A549 (cell line): ENCODE results near the gene LYAR. TPM values are rescaled to one million over a fixed set of nuclear protein-coding genes. Genes with fewer than 3 reads are reported as not detected.

ENCODE experiments used
- ATAC-seq, 2 experiments: fragments of 200-7000 bp in 1 of 2; fragments of >200 bp in 1 of 2; cut with Nextera tagmentation in 1 of 2; cut with Tn5 transposase in 1 of 2; 3 replicates each; pipeline versions ENCODE4 v1.8.0 to v1.9.1; 2018 to 2020; ENCODE audit warnings: mild to moderate bottlenecking in 1 of 2, moderate library complexity in 1 of 2
- CTCF ChIA-PET: fragments of 300-600 bp; sonication (Branson Sonifier 250); formaldehyde crosslinking; extraction: SDS; loops from one replicate; lab custom pipeline; 2021; ENCODE audit warnings: antibody characterized with exemption, inconsistent platforms; lab: Yijun Ruan, JAX
- POLR2A ChIA-PET: fragments of 350-600 bp; formaldehyde crosslinking; extraction: SDS; loops from one replicate; lab custom pipeline; 2021; ENCODE audit warnings: antibody characterized with exemption, inconsistent platforms; lab: Yijun Ruan, JAX
- DNase-seq, 2 experiments: peaks; one replicate each; pipeline versions ENCODE4 v3.0.0 to v3.0.0-alpha.2; 2011 to 2016; ENCODE audit warnings: low read depth in 1 of 2, low spot score in 1 of 2
- FAIRE-seq: peaks from 2 replicates; lab custom pipeline; 2011; peaks lifted over from hg19 to GRCh38; lab: Jason Lieb, UNC
- H3K27ac ChIP-seq, 2 experiments: fragments of >200 bp; sonication (Bioruptor Twin); formaldehyde crosslinking; 3 replicates each; pipeline ENCODE4 v1.5.1; 2016 to 2017
- H3K4me1 ChIP-seq: fragments of >200 bp; sonication (Bioruptor Twin); formaldehyde crosslinking; 3 replicates; pipeline ENCODE4 v1.6.1; 2016
- H3K4me2 ChIP-seq: fragments of >200 bp; sonication (Bioruptor Twin); formaldehyde crosslinking; 3 replicates; pipeline ENCODE4 v1.6.1; 2016
- H3K4me3 ChIP-seq: fragments of >200 bp; sonication (Bioruptor Twin); formaldehyde crosslinking; 3 replicates; pipeline ENCODE4 v1.5.1; 2016
- H3K9me3 ChIP-seq: fragments of >200 bp; sonication (Bioruptor Twin); formaldehyde crosslinking; 3 replicates; pipeline ENCODE4 v1.6.1; 2016
- ATOH8 ChIP-seq: fragments of 250-450 bp; sonication (Bioruptor Pico); IDR thresholded peaks from 2 replicates; pipeline ENCODE4 v1.5.0; 2020; ENCODE audit warnings: low read depth, mild to moderate bottlenecking, moderate library complexity
- BHLHE40 ChIP-seq: IDR thresholded peaks from 2 replicates; pipeline ENCODE4 v1.6.1; 2012; ENCODE audit warnings: low read depth, low read length, inconsistent platforms
- CBX2 ChIP-seq: fragments of 200-600 bp; sonication (generic); IDR thresholded peaks from 2 replicates; pipeline ENCODE4 v1.6.1; 2016; ENCODE audit warnings: low read depth, mild to moderate bottlenecking, borderline replicate concordance
- CEBPB ChIP-seq, 2 experiments: fragments of >200 bp in 1 of 2; sonication (Bioruptor Twin) in 1 of 2; formaldehyde crosslinking in 1 of 2; IDR thresholded peaks; 2 replicates each; pipeline ENCODE4 v1.6.1; 2012 to 2016
- CHD4 ChIP-seq: fragments of 200-600 bp; sonication (generic); IDR thresholded peaks from 2 replicates; pipeline ENCODE4 v1.6.1; 2016; ENCODE audit warnings: antibody characterized with exemption, mild to moderate bottlenecking, borderline replicate concordance
- EHF ChIP-seq: fragments of 250-450 bp; sonication (Bioruptor Pico); IDR thresholded peaks from 2 replicates; pipeline ENCODE4 v1.5.0; 2020; ENCODE audit warnings: mild to moderate bottlenecking
- ELK1 ChIP-seq: fragments of 150-350 bp; IDR thresholded peaks from 2 replicates; pipeline ENCODE4 v1.6.1; 2014; ENCODE audit warnings: low read depth, mild to moderate bottlenecking, low read length
- EP300 ChIP-seq, 2 experiments: fragments of >200 bp; sonication (Bioruptor Twin); formaldehyde crosslinking; IDR thresholded peaks; 2 replicates in 1 of 2; 3 replicates in 1 of 2; pipeline ENCODE4 v1.6.1; 2016 to 2017
- HEYL ChIP-seq: fragments of 250-450 bp; sonication (Bioruptor Pico); IDR thresholded peaks from 2 replicates; pipeline ENCODE4 v1.8.0; 2021; ENCODE audit warnings: mild to moderate bottlenecking, moderate library complexity
- HOXB5 ChIP-seq: fragments of 250-450 bp; sonication (Bioruptor Pico); IDR thresholded peaks from 2 replicates; pipeline ENCODE4 v1.5.0; 2020; ENCODE audit warnings: mild to moderate bottlenecking, moderate library complexity
- JUNB ChIP-seq: fragments of >200 bp; sonication (Bioruptor Twin); formaldehyde crosslinking; IDR thresholded peaks from 2 replicates; pipeline ENCODE4 v1.6.1; 2016
- KDM1A ChIP-seq: fragments of 200-600 bp; sonication (generic); IDR thresholded peaks from 2 replicates; pipeline ENCODE4 v1.6.1; 2016; ENCODE audit warnings: low read depth, mild to moderate bottlenecking
- KDM5A ChIP-seq: fragments of 200-600 bp; sonication (generic); IDR thresholded peaks from 2 replicates; pipeline ENCODE4 v1.6.1; 2016; ENCODE audit warnings: antibody characterized with exemption, mild to moderate bottlenecking
- NFE2L2 ChIP-seq: fragments of 150-350 bp; conservative IDR thresholded peaks from 2 replicates; pipeline ENCODE4 v1.6.1; 2014; ENCODE audit warnings: low read length
- NR3C1 ChIP-seq: fragments of >200 bp; sonication (Bioruptor Twin); formaldehyde crosslinking; IDR thresholded peaks from 3 replicates; pipeline ENCODE4 v1.6.1; 2017
- RAD21 ChIP-seq, 2 experiments: fragments of >200 bp in 1 of 2; sonication (Bioruptor Twin) in 1 of 2; formaldehyde crosslinking in 1 of 2; IDR thresholded peaks in 1 of 2; conservative IDR thresholded peaks in 1 of 2; 2 replicates in 1 of 2; 3 replicates in 1 of 2; pipeline ENCODE4 v1.6.1; 2012 to 2018; ENCODE audit warnings: inconsistent platforms in 1 of 2
- SMC3 ChIP-seq: fragments of >200 bp; sonication (Bioruptor Twin); formaldehyde crosslinking; IDR thresholded peaks from 3 replicates; pipeline ENCODE4 v1.6.1; 2018; ENCODE audit warnings: inconsistent platforms
- ZFP36 ChIP-seq: fragments of 450-650 bp; IDR thresholded peaks from 2 replicates; pipeline ENCODE4 v1.6.1; 2014; ENCODE audit warnings: borderline replicate concordance; ENCODE audit not compliant: partially characterized antibody
- ZSCAN20 ChIP-seq: fragments of 250-450 bp; sonication (Bioruptor Pico); IDR thresholded peaks from 2 replicates; pipeline ENCODE4 v1.8.0; 2022; ENCODE audit warnings: mild to moderate bottlenecking, moderate library complexity
- WGBS: methylation state at CpG from one replicate; pipeline ENCODE4 v1.1.6; 2017; ENCODE audit errors: missing lambda C conversion rate; 5-methylcytosine and 5-hydroxymethylcytosine counted together
- polyA plus RNA-seq, 4 experiments: library from polyadenylated mRNA; depleted of rRNA in 3 of 4; stranded (reverse); fragments of >200 nt; fragmentation: RNase III in 1 of 4; extraction: RNeasy Plus Mini Kit Qiagen cat#74134 plus additional on column Dnase treatment in 1 of 4; gene quantifications; 2 replicates in 3 of 4; 3 replicates in 1 of 4; pipeline ENCODE4 v1.2.3, GENCODE V29; 2011 to 2017
- TF ChIP-seq, protein P1 (sequence below): fragments of >200 bp; sonication (Bioruptor Twin); formaldehyde crosslinking; IDR thresholded peaks from 3 replicates; pipeline ENCODE4 v1.6.1; 2016
- TF ChIP-seq, protein P2 (sequence below): fragments of 200-600 bp; sonication (generic); IDR thresholded peaks from 2 replicates; pipeline ENCODE4 v1.6.1; 2016; ENCODE audit warnings: antibody characterized with exemption, mild to moderate bottlenecking, moderate library complexity

LYAR gene
- polyA plus RNA-seq, 2 of the 4 experiments (the other 2 are of a cell fraction) = 20.5 to 28.1 TPM

DNA sequence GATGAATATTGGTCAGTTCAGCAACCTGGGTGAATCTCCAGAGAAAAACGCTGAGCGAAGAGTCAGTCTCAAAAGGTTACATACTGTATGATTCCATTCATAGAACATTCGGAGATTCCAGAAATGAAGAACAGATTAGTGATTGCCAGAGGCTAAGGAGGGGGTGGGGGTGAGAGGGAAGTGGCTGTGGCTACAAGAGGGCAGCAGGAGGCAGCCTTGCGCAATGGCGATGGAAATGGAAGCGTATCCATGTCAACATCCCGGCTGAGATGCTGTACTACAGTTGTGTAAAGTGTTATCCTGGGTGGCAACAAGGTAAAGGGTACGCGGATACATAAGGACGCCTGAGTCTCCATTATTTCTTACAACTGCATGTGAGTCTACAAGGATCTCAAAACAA, 18.0 kb downstream of the LYAR start:
- H3K4me2 ChIP-seq = no peak overlapping the region
- no peak for TF ChIP-seq EHF
- TF ChIP-seq CEBPB (IDR thresholded peaks at IDR 0.05) = peak in 1 of 2 experiments; percentile 73; a peak in 2 of 4 replicates
- TF ChIP-seq, all 56 proteins: peak for 1
- Histone ChIP-seq H3K4me1 (no peaks in the 10 kb centered on the region), H3K4me3 (no peak overlapping the region), H3K27ac (no peak overlapping the region), H3K9me3 (no peaks in the 10 kb centered on the region)
- ChIA-PET POLR2A (no interaction called here), CTCF (interaction anchor here (0.8 kb wide), 1 partner anchor 12 kb away, joined by 4 read pairs; no protein-coding TSS in a partner anchor)
- peak in 1 of 2 experiments; percentile 12 for DNase-seq
- FAIRE-seq = no peak
- no peak for ATAC-seq
- 87% methylated on average over 10 of the region's 10 CpGs for WGBS

DNA sequence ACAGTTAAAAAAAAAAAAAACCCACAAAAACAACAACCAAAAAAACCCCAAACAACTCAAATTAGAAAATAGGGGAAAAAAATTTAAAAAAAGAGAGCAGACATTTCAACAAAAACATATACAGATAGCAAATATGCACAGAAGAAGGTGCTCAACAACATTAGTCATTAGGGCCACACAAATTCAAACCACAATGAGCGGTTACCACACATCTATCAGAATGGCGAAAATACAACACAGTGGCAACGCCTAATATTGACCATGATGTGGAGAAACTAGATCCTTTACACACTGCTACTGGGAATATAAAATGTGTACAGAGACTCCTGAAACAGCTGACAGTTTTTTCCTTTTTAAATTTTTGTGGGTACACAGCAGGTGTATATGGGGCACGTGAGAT, 19.4 kb downstream of the LYAR start:
- Histone ChIP-seq H3K4me2 (no peak overlapping the region), H3K4me3 (no peak overlapping the region)
- no peak for TF ChIP-seq ZSCAN20
- no peak for TF ChIP-seq EP300 (IDR thresholded peaks at IDR 0.05)
- no peak for TF ChIP-seq HEYL (CRISPR knock-in tag)
- no peak for TF ChIP-seq KDM5A
- no peak for TF ChIP-seq NR3C1
- no peak for TF ChIP-seq ATOH8 (CRISPR knock-in tag)
- TF ChIP-seq JUNB = no peak
- TF ChIP-seq, protein P1, sequence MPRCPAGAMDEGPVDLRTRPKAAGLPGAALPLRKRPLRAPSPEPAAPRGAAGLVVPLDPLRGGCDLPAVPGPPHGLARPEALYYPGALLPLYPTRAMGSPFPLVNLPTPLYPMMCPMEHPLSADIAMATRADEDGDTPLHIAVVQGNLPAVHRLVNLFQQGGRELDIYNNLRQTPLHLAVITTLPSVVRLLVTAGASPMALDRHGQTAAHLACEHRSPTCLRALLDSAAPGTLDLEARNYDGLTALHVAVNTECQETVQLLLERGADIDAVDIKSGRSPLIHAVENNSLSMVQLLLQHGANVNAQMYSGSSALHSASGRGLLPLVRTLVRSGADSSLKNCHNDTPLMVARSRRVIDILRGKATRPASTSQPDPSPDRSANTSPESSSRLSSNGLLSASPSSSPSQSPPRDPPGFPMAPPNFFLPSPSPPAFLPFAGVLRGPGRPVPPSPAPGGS = no peak
- TF ChIP-seq HOXB5 = no peak
- no peak for TF ChIP-seq NFE2L2
- no peak for TF ChIP-seq ELK1
- no peak for TF ChIP-seq ZFP36
- TF ChIP-seq, protein P2, sequence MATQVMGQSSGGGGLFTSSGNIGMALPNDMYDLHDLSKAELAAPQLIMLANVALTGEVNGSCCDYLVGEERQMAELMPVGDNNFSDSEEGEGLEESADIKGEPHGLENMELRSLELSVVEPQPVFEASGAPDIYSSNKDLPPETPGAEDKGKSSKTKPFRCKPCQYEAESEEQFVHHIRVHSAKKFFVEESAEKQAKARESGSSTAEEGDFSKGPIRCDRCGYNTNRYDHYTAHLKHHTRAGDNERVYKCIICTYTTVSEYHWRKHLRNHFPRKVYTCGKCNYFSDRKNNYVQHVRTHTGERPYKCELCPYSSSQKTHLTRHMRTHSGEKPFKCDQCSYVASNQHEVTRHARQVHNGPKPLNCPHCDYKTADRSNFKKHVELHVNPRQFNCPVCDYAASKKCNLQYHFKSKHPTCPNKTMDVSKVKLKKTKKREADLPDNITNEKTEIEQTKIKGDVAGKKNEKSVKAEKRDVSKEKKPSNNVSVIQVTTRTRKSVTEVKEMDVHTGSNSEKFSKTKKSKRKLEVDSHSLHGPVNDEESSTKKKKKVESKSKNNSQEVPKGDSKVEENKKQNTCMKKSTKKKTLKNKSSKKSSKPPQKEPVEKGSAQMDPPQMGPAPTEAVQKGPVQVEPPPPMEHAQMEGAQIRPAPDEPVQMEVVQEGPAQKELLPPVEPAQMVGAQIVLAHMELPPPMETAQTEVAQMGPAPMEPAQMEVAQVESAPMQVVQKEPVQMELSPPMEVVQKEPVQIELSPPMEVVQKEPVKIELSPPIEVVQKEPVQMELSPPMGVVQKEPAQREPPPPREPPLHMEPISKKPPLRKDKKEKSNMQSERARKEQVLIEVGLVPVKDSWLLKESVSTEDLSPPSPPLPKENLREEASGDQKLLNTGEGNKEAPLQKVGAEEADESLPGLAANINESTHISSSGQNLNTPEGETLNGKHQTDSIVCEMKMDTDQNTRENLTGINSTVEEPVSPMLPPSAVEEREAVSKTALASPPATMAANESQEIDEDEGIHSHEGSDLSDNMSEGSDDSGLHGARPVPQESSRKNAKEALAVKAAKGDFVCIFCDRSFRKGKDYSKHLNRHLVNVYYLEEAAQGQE = no peak
- TF ChIP-seq CHD4 = no peak
- TF ChIP-seq RAD21 (conservative IDR thresholded peaks at IDR 0.05 in 1 of 2, IDR thresholded peaks at IDR 0.05 in 1 of 2) = no peak
- TF ChIP-seq BHLHE40 = no peak
- no peak for TF ChIP-seq CBX2
- TF ChIP-seq SMC3 = no peak
- no peak for TF ChIP-seq KDM1A
- TF ChIP-seq, all 56 proteins: peak for 0
- CTCF ChIA-PET = interaction anchor here (1.1 kb wide), 1 partner anchor 12 kb away, joined by 3 read pairs; no protein-coding TSS in a partner anchor
- POLR2A ChIA-PET = no interaction called here
- FAIRE-seq (no peak), DNase-seq (no peak), ATAC-seq (no peak)
- H3K9me3 ChIP-seq = no peaks in the 10 kb centered on the region
- 81% methylated on average over 4 of the region's 4 CpGs for WGBS
- H3K27ac ChIP-seq = no peak overlapping the region
- no peaks in the 10 kb centered on the region for H3K4me1 ChIP-seq
